Liver (tissue), 2 donors: ENCODE results near the gene TSPAN32.
"Not testable (repeated sequence)": the region's sequence is repeated elsewhere in the genome, so short reads cannot be mapped to it uniquely, and the experiment has no call there.

ENCODE experiments used
- CTCF ChIP-seq: fragments of 150-350 bp; IDR thresholded peaks from 2 replicates; pipeline ENCODE4 v1.5.1; 2017; ENCODE audit warnings: improper control_type of control experiment, low read depth, low read length; ENCODE audit not compliant: missing input control
- REST ChIP-seq: IDR thresholded peaks from 2 replicates; pipeline ENCODE4 v1.6.1; 2016; ENCODE audit warnings: antibody characterized with exemption, mild to moderate bottlenecking
- TF ChIP-seq, protein P1 (sequence below): IDR thresholded peaks from 2 replicates; pipeline ENCODE4 v1.6.1; 2016; ENCODE audit warnings: antibody characterized with exemption
- donor health status: healthy.

GRCh38 chr11:2338760-2339159 is 36.9 kb downstream of the TSPAN32 start:
- not testable (repeated sequence) for TF ChIP-seq REST, CTCF
- TF ChIP-seq, protein P1, sequence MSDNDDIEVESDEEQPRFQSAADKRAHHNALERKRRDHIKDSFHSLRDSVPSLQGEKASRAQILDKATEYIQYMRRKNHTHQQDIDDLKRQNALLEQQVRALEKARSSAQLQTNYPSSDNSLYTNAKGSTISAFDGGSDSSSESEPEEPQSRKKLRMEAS, result not testable (repeated sequence)
